WTC11 (cell line): ENCODE measurements around the gene ZIC1. TPM values are rescaled to one million over a fixed set of nuclear protein-coding genes. Genes with fewer than 3 reads are reported as not detected.

Experiments used
- ATAC-seq: fragments of 200-7000 bp; cut with Tn5 transposase; 2 replicates; pipeline ENCODE4 v1.10.0; 2021; ENCODE audit warnings: mild to moderate bottlenecking, moderate library complexity
- CTCF ChIA-PET: fragments of 300-600 bp; sonication (Branson Sonifier 250); formaldehyde crosslinking; loops from one replicate; lab custom pipeline; 2021; ENCODE audit warnings: antibody characterized with exemption; lab: Charles Lee
- POLR2A ChIA-PET: fragments of 350-600 bp; sonication (Branson Sonifier 250); formaldehyde crosslinking; loops from one replicate; lab custom pipeline; 2021; ENCODE audit warnings: antibody characterized with exemption; lab: Charles Lee
- DNase-seq: peaks from one replicate; pipeline ENCODE4 v3.0.0; 2021; ENCODE audit warnings: low spot score
- H3K27ac Mint-ChIP-seq: 2 replicates; pipeline ENCODE4 v1.8.0; 2021; ENCODE audit warnings: mixed read lengths
- H3K27me3 Mint-ChIP-seq: 2 replicates; pipeline ENCODE4 v1.8.0; 2021; ENCODE audit warnings: low read depth, mild to moderate bottlenecking, moderate library complexity, mixed read lengths
- H3K36me3 Mint-ChIP-seq: 2 replicates; pipeline ENCODE4 v1.8.0; 2021; ENCODE audit warnings: mixed read lengths
- H3K4me1 Mint-ChIP-seq: 2 replicates; pipeline ENCODE4 v1.8.0; 2022; ENCODE audit warnings: mixed read lengths
- H3K4me3 Mint-ChIP-seq: 2 replicates; pipeline ENCODE4 v1.8.0; 2021; ENCODE audit warnings: mild to moderate bottlenecking, moderate library complexity, mixed read lengths
- H3K9me3 Mint-ChIP-seq: 2 replicates; pipeline ENCODE4 v1.8.0; 2021; ENCODE audit warnings: mixed read lengths
- AR ChIP-seq: fragments of 250-450 bp; sonication (Bioruptor Pico); IDR thresholded peaks from 2 replicates; pipeline ENCODE4 v1.9.0; 2021; ENCODE audit warnings: mild to moderate bottlenecking
- E2F1 ChIP-seq: sonication (generic); formaldehyde crosslinking; IDR thresholded peaks from 2 replicates; pipeline ENCODE4 v1.8.0; 2022; ENCODE audit warnings: mild to moderate bottlenecking, missing genetic modification reagents
- E2F4 ChIP-seq: sonication (generic); formaldehyde crosslinking; IDR thresholded peaks from 2 replicates; pipeline ENCODE4 v1.8.1; 2022; ENCODE audit warnings: low read depth, mild to moderate bottlenecking, moderate library complexity, missing genetic modification reagents, borderline replicate concordance
- FOXK1 ChIP-seq: sonication (generic); formaldehyde crosslinking; IDR thresholded peaks from 2 replicates; pipeline ENCODE4 v1.8.0; 2022; ENCODE audit warnings: mild to moderate bottlenecking, moderate library complexity, missing genetic modification reagents
- GABPB1 ChIP-seq: sonication (generic); formaldehyde crosslinking; IDR thresholded peaks from 2 replicates; pipeline ENCODE4 v1.8.1; 2023; ENCODE audit warnings: mild to moderate bottlenecking, missing genetic modification reagents
- GTF2I ChIP-seq: fragments of 250-450 bp; sonication (Bioruptor Pico); conservative IDR thresholded peaks from 2 replicates; pipeline ENCODE4 v1.4.0; 2021; ENCODE audit warnings: mild to moderate bottlenecking
- IRF1 ChIP-seq: sonication (generic); formaldehyde crosslinking; IDR thresholded peaks from 2 replicates; pipeline ENCODE4 v1.8.0; 2023; ENCODE audit warnings: missing genetic modification reagents
- IRF2 ChIP-seq: sonication (generic); formaldehyde crosslinking; IDR thresholded peaks from 2 replicates; pipeline ENCODE4 v1.8.0; 2022; ENCODE audit warnings: low read depth, missing genetic modification reagents, borderline replicate concordance
- JUN ChIP-seq: sonication (generic); formaldehyde crosslinking; IDR thresholded peaks from 2 replicates; pipeline ENCODE4 v1.8.0; 2023; ENCODE audit warnings: mild to moderate bottlenecking, missing genetic modification reagents
- MAX ChIP-seq: sonication (generic); formaldehyde crosslinking; IDR thresholded peaks from 2 replicates; pipeline ENCODE4 v1.8.0; 2022; ENCODE audit warnings: mild to moderate bottlenecking, missing genetic modification reagents
- PRDM15 ChIP-seq: sonication (generic); formaldehyde crosslinking; IDR thresholded peaks from 2 replicates; pipeline ENCODE4 v1.8.0; 2022; ENCODE audit warnings: missing genetic modification reagents
- RORB ChIP-seq: fragments of 250-450 bp; sonication (Bioruptor Pico); IDR thresholded peaks from 2 replicates; pipeline ENCODE4 v1.9.0; 2021; ENCODE audit warnings: mild to moderate bottlenecking
- TCF7 ChIP-seq: sonication (generic); formaldehyde crosslinking; IDR thresholded peaks from 2 replicates; pipeline ENCODE4 v1.8.0; 2022; ENCODE audit warnings: mild to moderate bottlenecking, low read depth, missing genetic modification reagents, moderate library complexity
- TEAD1 ChIP-seq: sonication (generic); formaldehyde crosslinking; IDR thresholded peaks from 2 replicates; pipeline ENCODE4 v1.8.0; 2022; ENCODE audit warnings: mild to moderate bottlenecking, missing genetic modification reagents
- USF1 ChIP-seq: sonication (generic); formaldehyde crosslinking; IDR thresholded peaks from 2 replicates; pipeline ENCODE4 v1.8.0; 2022; ENCODE audit warnings: mild to moderate bottlenecking, missing genetic modification reagents
- ZNF138 ChIP-seq: sonication (generic); formaldehyde crosslinking; conservative IDR thresholded peaks from 2 replicates; pipeline ENCODE4 v1.8.1; 2022; ENCODE audit warnings: mild to moderate bottlenecking, moderate library complexity, missing genetic modification reagents
- ZNF219 ChIP-seq: sonication (generic); formaldehyde crosslinking; IDR thresholded peaks from 2 replicates; pipeline ENCODE4 v1.8.0; 2023; ENCODE audit warnings: missing genetic modification reagents, mild to moderate bottlenecking, borderline replicate concordance
- ZNF281 ChIP-seq: sonication (generic); formaldehyde crosslinking; IDR thresholded peaks from 2 replicates; pipeline ENCODE4 v1.8.0; 2023; ENCODE audit warnings: mild to moderate bottlenecking, missing genetic modification reagents
- ZNF423 ChIP-seq: fragments of 250-450 bp; sonication (Bioruptor Pico); IDR thresholded peaks from 2 replicates; pipeline ENCODE4 v2.1.2; 2022; ENCODE audit warnings: mild to moderate bottlenecking, moderate library complexity
- total RNA-seq: library from RNA; stranded (reverse); gene quantifications from 3 replicates; pipeline ENCODE4 v1.2.3, GENCODE V29; 2021

The ZIC1 gene
- total RNA-seq, 1 experiment from 2014 or later: 59.7 TPM

GRCh38 chr3:147380387-147380951, 28.7 kb upstream of the ZIC1 start:
- H3K9me3 Mint-ChIP-seq: no peaks in the 10 kb centered on the region
- DNase-seq (no peak), ATAC-seq (no peak)
- ChIA-PET POLR2A (no interaction called here), CTCF (interaction anchor here (1.0 to 6.3 kb wide), 4 partner anchors 11 to 20 kb away, joined by 4 to 70 read pairs (median 8); no protein-coding TSS in a partner anchor)
- no peaks in the 10 kb centered on the region for H3K36me3 Mint-ChIP-seq
- peak overlapping the region; percentile 45 for H3K4me3 Mint-ChIP-seq
- peaks cover 84% of the 10 kb centered on the region for H3K4me1 Mint-ChIP-seq
- no peak for TF ChIP-seq ZNF138 (CRISPR knock-in tag)
- peak; percentile 41; the same call in 1 of the 2 replicates for TF ChIP-seq MAX (CRISPR knock-in tag)
- 0 out of 2 replicates have a peak, but pooled peaks have one; percentile 12 for TF ChIP-seq FOXK1 (CRISPR knock-in tag)
- TF ChIP-seq E2F4 (CRISPR knock-in tag): no peak
- no peak for TF ChIP-seq USF1
- TF ChIP-seq TEAD1 (CRISPR knock-in tag): 0 out of 2 replicates have a peak, but pooled peaks have one; percentile 32
- H3K27ac Mint-ChIP-seq: no peak overlapping the region
- H3K27me3 Mint-ChIP-seq: peaks cover 97% of the 10 kb centered on the region

GRCh38 chr3:147380977-147381376, 28.2 kb upstream of the ZIC1 start:
- Mint-ChIP-seq H3K4me3 (peak overlapping the region; percentile 45), H3K27me3 (peaks cover 97% of the 10 kb centered on the region), H3K4me1 (peaks cover 89% of the 10 kb centered on the region), H3K36me3 (no peaks in the 10 kb centered on the region), H3K9me3 (no peaks in the 10 kb centered on the region), H3K27ac (no peak overlapping the region)
- ATAC-seq: no peak
- CTCF ChIA-PET: interaction anchor here (0.9 to 6.3 kb wide), 8 partner anchors 10 to 23 kb away, joined by 3 to 70 read pairs (median 4); no protein-coding TSS in a partner anchor
- no peak for DNase-seq
- POLR2A ChIA-PET: interaction anchor here (1.2 kb wide), 1 partner anchor 20 kb away, joined by 3 read pairs; no protein-coding TSS in a partner anchor
- TF ChIP-seq GABPB1 (CRISPR knock-in tag) (no peak), AR (no peak), ZNF219 (CRISPR knock-in tag) (no peak), E2F1 (CRISPR knock-in tag) (no peak), PRDM15 (CRISPR knock-in tag) (no peak), IRF2 (CRISPR knock-in tag) (no peak), GTF2I (CRISPR knock-in tag) (no peak), JUN (CRISPR knock-in tag) (no peak), IRF1 (CRISPR knock-in tag) (no peak), TCF7 (CRISPR knock-in tag) (no peak), RORB (CRISPR knock-in tag) (no peak), TEAD1 (CRISPR knock-in tag) (no peak), ZNF281 (CRISPR knock-in tag) (no peak), ZNF423 (CRISPR knock-in tag) (no peak), E2F4 (CRISPR knock-in tag) (no peak)
